ENCODE measurements around the gene CDH22. TPM values are rescaled to one million over a fixed set of nuclear protein-coding genes. Genes with fewer than 3 reads are reported as not detected.

Gene CDH22
- total and polyA plus RNA-seq, 5 donors from 2014 or later: not detected

GRCh38 chr20:46173652-46174468 lies 134.4 kb downstream of the CDH22 start:
- DNase-seq (no peak), ATAC-seq (ENCODE audit: low read depth in 2 of 2) (no peak)
- Mint-ChIP-seq H3K36me3 (no peaks in the 10 kb centered on the region), H3K27ac (no peak overlapping the region), H3K4me3 (no peak overlapping the region), H3K4me1 (peaks cover 0 to 11% (median under 1%) of the 10 kb centered on the region in 4 donors), H3K9me3 (peaks cover 0 to 3% (median 0%) of the 10 kb centered on the region in 7 donors), H3K27me3 (peaks cover 65% of the 10 kb centered on the region)
- H3K4me1 ChIP-seq (ENCODE audit: control insufficient read depth, insufficient read depth, low read length, poor library complexity, severe bottlenecking): no peaks in the 10 kb centered on the region
- no peaks in the 10 kb centered on the region for H3K9me3 ChIP-seq (ENCODE audit: control insufficient read depth in 2 of 2, low read length in 2 of 2)
- peaks cover 17% of the 10 kb centered on the region for H3K27me3 ChIP-seq (ENCODE audit: control insufficient read depth, insufficient read depth, low read length)
- H3K27ac ChIP-seq (ENCODE audit: insufficient read depth, low read length, poor library complexity, severe bottlenecking): no peak overlapping the region
- H3K4me3 ChIP-seq (ENCODE audit: low read depth, low read length): no peak overlapping the region
- H3K36me3 ChIP-seq (ENCODE audit: control insufficient read depth, insufficient read depth, low read length): no peaks in the 10 kb centered on the region

GRCh38 chr20:46172961-46173536 lies 135.2 kb downstream of the CDH22 start:
- Histone ChIP-seq H3K9me3 (ENCODE audit: control insufficient read depth in 2 of 2, low read length in 2 of 2) (no peaks in the 10 kb centered on the region), H3K4me1 (ENCODE audit: control insufficient read depth, insufficient read depth, low read length, poor library complexity, severe bottlenecking) (no peaks in the 10 kb centered on the region), H3K27me3 (ENCODE audit: control insufficient read depth, insufficient read depth, low read length) (peaks cover 17% of the 10 kb centered on the region), H3K4me3 (ENCODE audit: low read depth, low read length) (no peak overlapping the region), H3K36me3 (ENCODE audit: control insufficient read depth, insufficient read depth, low read length) (no peaks in the 10 kb centered on the region), H3K27ac (ENCODE audit: insufficient read depth, low read length, poor library complexity, severe bottlenecking) (no peak overlapping the region)
- no peak overlapping the region for H3K4me3 Mint-ChIP-seq
- peaks cover 0 to 3% (median 0%) of the 10 kb centered on the region in 7 donors for H3K9me3 Mint-ChIP-seq
- H3K36me3 Mint-ChIP-seq: no peaks in the 10 kb centered on the region
- H3K27ac Mint-ChIP-seq: no peak overlapping the region
- DNase-seq (no peak), ATAC-seq (ENCODE audit: low read depth in 2 of 2) (no peak)
- H3K27me3 Mint-ChIP-seq: peaks cover 65% of the 10 kb centered on the region
- H3K4me1 Mint-ChIP-seq: peaks cover 0 to 11% (median 0%) of the 10 kb centered on the region in 4 donors

DNA sequence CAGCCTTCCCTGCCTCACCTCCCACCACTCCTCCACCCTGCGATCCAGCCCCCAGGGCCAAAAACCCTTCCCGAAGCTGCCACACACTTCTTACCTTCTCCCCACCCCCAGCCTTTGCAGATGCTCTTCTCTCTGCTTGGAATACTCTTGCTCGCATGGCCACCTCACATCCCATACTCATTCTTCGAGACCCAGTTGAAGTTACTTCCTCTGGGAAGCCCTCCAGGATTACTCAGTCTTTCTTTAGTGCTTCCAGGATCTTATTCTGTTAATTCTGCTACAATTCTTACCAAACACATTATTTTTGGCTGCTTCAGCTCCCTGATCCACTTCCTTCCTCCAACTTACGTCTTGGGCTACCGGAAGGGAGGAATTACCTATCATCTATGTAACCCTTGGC lies 135.8 kb downstream of the CDH22 start:
- Mint-ChIP-seq H3K4me1 (peaks cover 0 to 11% (median 0%) of the 10 kb centered on the region in 4 donors), H3K27ac (no peak overlapping the region), H3K27me3 (peaks cover 65% of the 10 kb centered on the region), H3K36me3 (no peaks in the 10 kb centered on the region), H3K4me3 (no peak overlapping the region), H3K9me3 (peaks cover 0 to 3% (median 0%) of the 10 kb centered on the region in 7 donors)
- ATAC-seq (ENCODE audit: low read depth in 2 of 2): no peak
- DNase-seq: no peak
- Histone ChIP-seq H3K9me3 (ENCODE audit: control insufficient read depth in 2 of 2, low read length in 2 of 2) (no peaks in the 10 kb centered on the region), H3K4me3 (ENCODE audit: low read depth, low read length) (no peak overlapping the region), H3K4me1 (ENCODE audit: control insufficient read depth, insufficient read depth, low read length, poor library complexity, severe bottlenecking) (no peaks in the 10 kb centered on the region), H3K27me3 (ENCODE audit: control insufficient read depth, insufficient read depth, low read length) (peaks cover 17% of the 10 kb centered on the region), H3K27ac (ENCODE audit: insufficient read depth, low read length, poor library complexity, severe bottlenecking) (no peak overlapping the region), H3K36me3 (ENCODE audit: control insufficient read depth, insufficient read depth, low read length) (no peaks in the 10 kb centered on the region)

DNA sequence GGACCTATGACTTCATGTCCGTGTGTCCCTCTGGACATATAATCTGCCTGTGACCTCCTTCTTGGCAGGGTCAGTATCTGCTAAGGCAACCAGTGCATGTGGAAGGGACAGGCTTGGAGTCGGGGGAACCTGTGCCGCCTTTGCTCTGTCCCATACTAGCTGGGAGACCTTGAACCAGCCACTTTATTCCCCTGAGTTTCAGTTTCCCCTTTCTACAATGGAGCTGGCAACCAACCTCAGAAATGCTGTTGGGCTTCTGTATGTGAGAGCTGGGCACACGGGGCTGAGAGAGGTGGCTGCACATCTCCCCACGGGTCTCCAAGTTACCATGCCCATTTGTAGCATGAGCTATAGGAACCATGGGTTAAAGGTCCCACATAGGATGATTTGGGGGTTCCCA lies 136.4 kb downstream of the CDH22 start:
- Histone ChIP-seq H3K4me3 (ENCODE audit: low read depth, low read length) (no peak overlapping the region), H3K27ac (ENCODE audit: insufficient read depth, low read length, poor library complexity, severe bottlenecking) (no peak overlapping the region), H3K4me1 (ENCODE audit: control insufficient read depth, insufficient read depth, low read length, poor library complexity, severe bottlenecking) (no peaks in the 10 kb centered on the region), H3K9me3 (ENCODE audit: control insufficient read depth in 2 of 2, low read length in 2 of 2) (no peaks in the 10 kb centered on the region), H3K36me3 (ENCODE audit: control insufficient read depth, insufficient read depth, low read length) (no peaks in the 10 kb centered on the region), H3K27me3 (ENCODE audit: control insufficient read depth, insufficient read depth, low read length) (peaks cover 17% of the 10 kb centered on the region)
- no peak for DNase-seq
- Mint-ChIP-seq H3K27ac (no peak overlapping the region), H3K4me3 (no peak overlapping the region), H3K4me1 (peaks cover 0 to 11% (median 0%) of the 10 kb centered on the region in 4 donors), H3K27me3 (peaks cover 61% of the 10 kb centered on the region), H3K9me3 (peaks cover 0 to 3% (median 0%) of the 10 kb centered on the region in 7 donors), H3K36me3 (no peaks in the 10 kb centered on the region)
- ATAC-seq (ENCODE audit: low read depth in 2 of 2): no peak

- Mint-ChIP-seq H3K4me1 (peaks cover 0 to 11% (median 0%) of the 10 kb centered on the region in 4 donors), H3K9me3 (peaks cover 0 to 3% (median 0%) of the 10 kb centered on the region in 7 donors), H3K27me3 (peaks cover 60% of the 10 kb centered on the region), H3K36me3 (no peaks in the 10 kb centered on the region), H3K4me3 (no peak overlapping the region), H3K27ac (no peak overlapping the region)
- H3K4me1 ChIP-seq (ENCODE audit: control insufficient read depth, insufficient read depth, low read length, poor library complexity, severe bottlenecking): no peaks in the 10 kb centered on the region
- no peak overlapping the region for H3K4me3 ChIP-seq (ENCODE audit: low read depth, low read length)
- H3K27ac ChIP-seq (ENCODE audit: insufficient read depth, low read length, poor library complexity, severe bottlenecking): no peak overlapping the region
- no peak for DNase-seq
- H3K9me3 ChIP-seq (ENCODE audit: control insufficient read depth in 2 of 2, low read length in 2 of 2): no peaks in the 10 kb centered on the region
- peaks cover 17% of the 10 kb centered on the region for H3K27me3 ChIP-seq (ENCODE audit: control insufficient read depth, insufficient read depth, low read length)
- ATAC-seq (ENCODE audit: low read depth in 2 of 2): no peak
- no peaks in the 10 kb centered on the region for H3K36me3 ChIP-seq (ENCODE audit: control insufficient read depth, insufficient read depth, low read length)
Observed at GRCh38 chr20:46171476-46171875, 136.8 kb downstream of the CDH22 start.

DNA sequence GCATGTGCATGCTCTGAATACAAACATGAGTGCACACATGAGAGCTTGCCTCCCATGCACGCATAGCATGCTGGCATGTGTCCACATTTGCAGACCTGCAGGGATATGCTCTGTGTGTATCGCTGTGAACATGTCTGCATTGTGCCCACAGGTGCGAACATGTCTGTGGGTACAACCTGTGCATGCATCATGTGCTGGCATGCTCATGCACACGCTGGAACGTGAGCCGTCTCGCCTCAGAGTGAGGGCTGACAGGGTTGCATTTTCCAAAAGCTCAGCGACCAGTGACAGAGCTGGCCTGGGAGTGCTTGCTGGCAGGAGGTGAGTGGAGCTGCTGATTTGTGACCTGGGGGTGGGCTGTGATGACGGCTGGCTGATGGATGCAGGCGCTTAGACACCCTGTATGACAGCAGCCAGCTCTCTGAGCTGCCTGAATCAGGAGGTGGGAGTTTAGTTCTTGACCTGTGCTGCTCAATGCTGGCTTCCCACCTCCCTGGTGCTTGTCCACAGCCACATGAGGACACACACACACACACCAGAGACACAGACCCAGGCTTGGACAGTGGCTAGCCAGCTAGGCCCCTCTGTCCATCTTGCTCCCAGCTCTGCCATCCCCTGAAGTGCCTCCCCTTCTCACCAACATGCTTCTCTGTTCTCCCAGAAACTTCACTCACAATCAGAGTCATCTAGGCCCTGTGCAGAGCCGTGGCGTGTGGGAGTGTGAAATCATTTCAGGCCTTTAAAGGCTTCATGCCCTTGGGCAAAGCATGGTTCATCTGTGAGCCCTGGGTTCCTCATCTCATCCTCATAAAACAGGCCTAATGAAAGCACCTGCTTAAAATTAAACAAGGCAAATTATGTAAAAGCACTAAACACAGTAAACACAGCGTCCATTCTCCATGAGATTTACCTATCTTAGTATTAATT lies 138.8 kb downstream of the CDH22 start:
- Histone ChIP-seq H3K9me3 (ENCODE audit: control insufficient read depth in 2 of 2, low read length in 2 of 2) (no peaks in the 10 kb centered on the region), H3K4me3 (ENCODE audit: low read depth, low read length) (no peak overlapping the region), H3K4me1 (ENCODE audit: control insufficient read depth, insufficient read depth, low read length, poor library complexity, severe bottlenecking) (no peaks in the 10 kb centered on the region), H3K27ac (ENCODE audit: insufficient read depth, low read length, poor library complexity, severe bottlenecking) (no peak overlapping the region), H3K36me3 (ENCODE audit: control insufficient read depth, insufficient read depth, low read length) (no peaks in the 10 kb centered on the region), H3K27me3 (ENCODE audit: control insufficient read depth, insufficient read depth, low read length) (peaks cover 12% of the 10 kb centered on the region)
- Mint-ChIP-seq H3K4me3 (no peak overlapping the region), H3K27me3 (peaks cover 42% of the 10 kb centered on the region), H3K27ac (no peak overlapping the region), H3K9me3 (peaks cover 0 to 1% (median 0%) of the 10 kb centered on the region in 7 donors), H3K36me3 (no peaks in the 10 kb centered on the region), H3K4me1 (peaks cover 0 to 2% (median 0%) of the 10 kb centered on the region in 4 donors)
- ATAC-seq (ENCODE audit: low read depth in 2 of 2) (no peak), DNase-seq (no peak)

GRCh38 chr20:46168438-46168837 lies 139.9 kb downstream of the CDH22 start:
- no peak overlapping the region for H3K4me3 ChIP-seq (ENCODE audit: low read depth, low read length)
- peaks cover 0 to 1% (median 0%) of the 10 kb centered on the region in 7 donors for H3K9me3 Mint-ChIP-seq
- no peak overlapping the region for H3K27ac ChIP-seq (ENCODE audit: insufficient read depth, low read length, poor library complexity, severe bottlenecking)
- DNase-seq (no peak), ATAC-seq (ENCODE audit: low read depth in 2 of 2) (no peak)
- peaks cover 0 to 2% (median 0%) of the 10 kb centered on the region in 4 donors for H3K4me1 Mint-ChIP-seq
- H3K27me3 Mint-ChIP-seq: peaks cover 33% of the 10 kb centered on the region
- peaks cover 6% of the 10 kb centered on the region for H3K27me3 ChIP-seq (ENCODE audit: control insufficient read depth, insufficient read depth, low read length)
- no peaks in the 10 kb centered on the region for H3K36me3 Mint-ChIP-seq
- H3K27ac Mint-ChIP-seq: no peak overlapping the region
- no peaks in the 10 kb centered on the region for H3K4me1 ChIP-seq (ENCODE audit: control insufficient read depth, insufficient read depth, low read length, poor library complexity, severe bottlenecking)
- no peak overlapping the region for H3K4me3 Mint-ChIP-seq
- no peaks in the 10 kb centered on the region for H3K9me3 ChIP-seq (ENCODE audit: control insufficient read depth in 2 of 2, low read length in 2 of 2)
- no peaks in the 10 kb centered on the region for H3K36me3 ChIP-seq (ENCODE audit: control insufficient read depth, insufficient read depth, low read length)
